GM23338 (cell line): ENCODE results near the gene CEPT1. TPM values are rescaled to one million over a fixed set of nuclear protein-coding genes. Genes with fewer than 3 reads are reported as not detected.

ENCODE experiments used
- ATAC-seq: fragments of 200-7000 bp; cut with Tn5 transposase; 3 replicates; pipeline ENCODE4 v1.9.1; 2020
- DNase-seq: peaks from one replicate; pipeline ENCODE4 v3.0.0-alpha.2; 2015; ENCODE audit warnings: low spot score
- H2AFZ ChIP-seq: fragments of 200-600 bp; sonication (generic); 2 replicates; pipeline ENCODE4 v1.8.0; 2016; ENCODE audit warnings: antibody characterized with exemption, mild to moderate bottlenecking, moderate library complexity
- H3F3A ChIP-seq: fragments of 200-600 bp; sonication (generic); replicated peaks from 2 replicates; pipeline ENCODE4 v1.8.0; 2017; ENCODE audit warnings: antibody characterized with exemption, mixed run types, low read depth
- H3K27ac ChIP-seq: fragments of 200-600 bp; sonication (generic); 2 replicates; pipeline ENCODE4 v1.6.1; 2016; ENCODE audit warnings: low read depth
- H3K27me3 ChIP-seq: fragments of 200-600 bp; sonication (generic); 2 replicates; pipeline ENCODE4 v1.8.0; 2016; ENCODE audit warnings: mild to moderate bottlenecking, mixed run types, moderate library complexity; ENCODE audit not compliant: insufficient read depth
- H3K36me3 ChIP-seq: fragments of 200-600 bp; sonication (generic); 2 replicates; pipeline ENCODE4 v1.8.0; 2016; ENCODE audit warnings: mild to moderate bottlenecking; ENCODE audit not compliant: insufficient read depth
- H3K4me1 ChIP-seq: fragments of 200-600 bp; sonication (generic); 2 replicates; pipeline ENCODE4 v1.8.0; 2016; ENCODE audit warnings: mild to moderate bottlenecking, moderate library complexity; ENCODE audit not compliant: insufficient read depth
- H3K4me2 ChIP-seq: fragments of 200-600 bp; sonication (generic); 2 replicates; pipeline ENCODE4 v1.7.1; 2017; ENCODE audit warnings: mixed run types
- H3K4me3 ChIP-seq: fragments of 200-600 bp; sonication (generic); 2 replicates; pipeline ENCODE4 v1.6.1; 2016; ENCODE audit warnings: mixed run types
- H3K79me2 ChIP-seq: fragments of 200-600 bp; sonication (generic); replicated peaks from 2 replicates; pipeline ENCODE4 v1.8.0; 2017; ENCODE audit warnings: mild to moderate bottlenecking; ENCODE audit not compliant: insufficient read depth
- H3K9me2 ChIP-seq: fragments of 200-600 bp; sonication (generic); 2 replicates; pipeline ENCODE4 v1.8.0; 2017; ENCODE audit not compliant: insufficient read depth
- H4K20me1 ChIP-seq: fragments of 200-600 bp; sonication (generic); replicated peaks from 2 replicates; pipeline ENCODE4 v1.8.0; 2017; ENCODE audit warnings: mild to moderate bottlenecking; ENCODE audit not compliant: insufficient read depth
- H3K27ac Mint-ChIP-seq: 2 replicates; pipeline ENCODE4 v1.8.0; 2020; ENCODE audit warnings: inconsistent platforms, mild to moderate bottlenecking, moderate library complexity, mixed read lengths
- H3K27me3 Mint-ChIP-seq: 3 replicates; pipeline ENCODE4 v1.8.0; 2022; ENCODE audit warnings: low read depth, mild to moderate bottlenecking, moderate library complexity, mixed read lengths, inconsistent platforms; ENCODE audit not compliant: insufficient read depth, poor library complexity
- H3K36me3 Mint-ChIP-seq: 3 replicates; pipeline ENCODE4 v1.8.0; 2021; ENCODE audit warnings: low read depth, mild to moderate bottlenecking, inconsistent platforms, moderate library complexity, mixed read lengths
- H3K4me1 Mint-ChIP-seq: 3 replicates; pipeline ENCODE4 v1.8.0; 2020; ENCODE audit warnings: mild to moderate bottlenecking, inconsistent platforms, mixed read lengths
- H3K4me3 Mint-ChIP-seq: 3 replicates; pipeline ENCODE4 v1.8.0; 2021; ENCODE audit warnings: moderate library complexity, mild to moderate bottlenecking, inconsistent platforms, mixed read lengths
- H3K9me3 Mint-ChIP-seq: 3 replicates; pipeline ENCODE4 v1.8.0; 2020; ENCODE audit warnings: moderate library complexity, mild to moderate bottlenecking, inconsistent platforms, mixed read lengths
- ETS1 ChIP-seq: IDR thresholded peaks from 2 replicates; pipeline ENCODE4 v1.6.1; 2016; ENCODE audit warnings: antibody characterized with exemption
- EZH2 ChIP-seq: fragments of 200-600 bp; sonication (generic); IDR thresholded peaks from one replicate; pipeline ENCODE4 v1.8.0; 2017; ENCODE audit warnings: antibody characterized with exemption, mild to moderate bottlenecking, low read depth; ENCODE audit not compliant: unreplicated experiment
- EZH2phosphoT487 ChIP-seq: fragments of 200-600 bp; sonication (generic); IDR thresholded peaks from one replicate; pipeline ENCODE4 v1.8.1; 2018; ENCODE audit warnings: antibody characterized with exemption; ENCODE audit not compliant: unreplicated experiment
- NANOG ChIP-seq: IDR thresholded peaks from 2 replicates; pipeline ENCODE4 v1.6.1; 2016; ENCODE audit warnings: antibody characterized with exemption, borderline replicate concordance
- STAT1 ChIP-seq: IDR thresholded peaks from one replicate; pipeline ENCODE4 v1.6.1; 2016; ENCODE audit warnings: antibody characterized with exemption; ENCODE audit not compliant: unreplicated experiment
- ZNF114 ChIP-seq: fragments of 250-450 bp; sonication (Bioruptor Pico); IDR thresholded peaks from 2 replicates; pipeline ENCODE4 v1.5.0; 2020; ENCODE audit warnings: mild to moderate bottlenecking, moderate library complexity
- polyA plus RNA-seq: library from polyadenylated mRNA; unstranded; fragments of >200 nt; fragmentation: Nextera tagmentation; extraction: Ambion mirVana; gene quantifications from 2 replicates; pipeline ENCODE4 v1.2.1, GENCODE V29; 2016
- total RNA-seq: library from RNA; depleted of rRNA; stranded (reverse); fragments of >200 nt; shearing (Covaris generic); gene quantifications from 2 replicates; pipeline ENCODE4 v1.2.3, GENCODE V29; 2014
- TF ChIP-seq, protein P1 (sequence below): IDR thresholded peaks from one replicate; pipeline ENCODE4 v1.6.1; 2018; ENCODE audit warnings: antibody characterized with exemption; ENCODE audit not compliant: unreplicated experiment
- TF ChIP-seq, protein P2 (sequence below): fragments of 250-450 bp; sonication (Bioruptor Pico); IDR thresholded peaks from 2 replicates; pipeline ENCODE4 v1.5.0; 2020; ENCODE audit warnings: mild to moderate bottlenecking, moderate library complexity

The CEPT1 gene
- total and polyA plus RNA-seq, 2 experiments from 2014 or later, result 17.3 to 39.5 TPM

DNA sequence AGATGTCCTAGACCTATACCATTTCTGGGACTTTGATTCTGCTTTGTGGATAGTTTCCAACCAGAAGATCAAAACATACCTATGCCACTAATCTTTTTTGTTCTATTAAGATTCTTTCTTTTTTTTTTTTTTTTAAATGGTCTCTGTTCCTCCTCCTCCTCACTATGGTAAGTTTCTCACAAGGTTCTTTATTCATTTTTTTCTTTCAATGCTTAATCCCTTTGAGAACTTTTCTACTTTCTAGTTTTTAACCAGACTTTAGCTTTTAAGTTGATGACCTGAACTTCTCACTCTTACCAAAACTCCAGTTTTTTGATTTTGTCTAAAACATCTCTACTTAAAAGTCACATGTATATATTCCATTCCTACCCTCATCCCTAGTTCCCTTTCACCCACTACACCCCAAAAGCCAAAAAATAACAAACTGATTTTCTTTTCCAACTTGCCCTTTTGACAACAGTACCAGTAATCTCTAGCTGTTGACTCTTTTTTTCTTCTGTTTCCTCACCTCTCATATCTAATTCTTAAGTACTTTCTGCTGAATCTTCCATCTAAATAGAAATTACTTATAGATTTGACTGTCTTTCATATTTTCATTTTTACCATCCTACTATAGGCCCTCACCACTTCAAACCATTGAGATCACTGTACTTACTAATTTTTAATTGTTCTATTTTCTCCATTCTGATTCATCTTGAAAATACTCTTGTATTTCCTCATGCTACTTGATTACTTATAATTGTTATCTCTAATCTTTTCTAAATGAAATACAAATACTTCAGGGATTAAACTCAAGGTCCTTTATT is 6.1 kb downstream of the CEPT1 start:
- Histone ChIP-seq H3K79me2 (peaks cover 82% of the 10 kb centered on the region), H3K27ac (no peak overlapping the region), H3K36me3 (peaks cover 12% of the 10 kb centered on the region; the same call in 1 of the 2 replicates), H2AFZ (no peak overlapping the region), H3K9me2 (no peaks in the 10 kb centered on the region), H3K4me2 (no peak overlapping the region), H3F3A (no peaks in the 10 kb centered on the region), H3K4me1 (peaks cover 10% of the 10 kb centered on the region), H3K4me3 (no peak overlapping the region), H4K20me1 (peaks cover 5% of the 10 kb centered on the region), H3K27me3 (no peaks in the 10 kb centered on the region)
- H3K27me3 Mint-ChIP-seq, result no peaks in the 10 kb centered on the region
- TF ChIP-seq EZH2, result no peak
- TF ChIP-seq NANOG, result no peak
- TF ChIP-seq, protein P1, sequence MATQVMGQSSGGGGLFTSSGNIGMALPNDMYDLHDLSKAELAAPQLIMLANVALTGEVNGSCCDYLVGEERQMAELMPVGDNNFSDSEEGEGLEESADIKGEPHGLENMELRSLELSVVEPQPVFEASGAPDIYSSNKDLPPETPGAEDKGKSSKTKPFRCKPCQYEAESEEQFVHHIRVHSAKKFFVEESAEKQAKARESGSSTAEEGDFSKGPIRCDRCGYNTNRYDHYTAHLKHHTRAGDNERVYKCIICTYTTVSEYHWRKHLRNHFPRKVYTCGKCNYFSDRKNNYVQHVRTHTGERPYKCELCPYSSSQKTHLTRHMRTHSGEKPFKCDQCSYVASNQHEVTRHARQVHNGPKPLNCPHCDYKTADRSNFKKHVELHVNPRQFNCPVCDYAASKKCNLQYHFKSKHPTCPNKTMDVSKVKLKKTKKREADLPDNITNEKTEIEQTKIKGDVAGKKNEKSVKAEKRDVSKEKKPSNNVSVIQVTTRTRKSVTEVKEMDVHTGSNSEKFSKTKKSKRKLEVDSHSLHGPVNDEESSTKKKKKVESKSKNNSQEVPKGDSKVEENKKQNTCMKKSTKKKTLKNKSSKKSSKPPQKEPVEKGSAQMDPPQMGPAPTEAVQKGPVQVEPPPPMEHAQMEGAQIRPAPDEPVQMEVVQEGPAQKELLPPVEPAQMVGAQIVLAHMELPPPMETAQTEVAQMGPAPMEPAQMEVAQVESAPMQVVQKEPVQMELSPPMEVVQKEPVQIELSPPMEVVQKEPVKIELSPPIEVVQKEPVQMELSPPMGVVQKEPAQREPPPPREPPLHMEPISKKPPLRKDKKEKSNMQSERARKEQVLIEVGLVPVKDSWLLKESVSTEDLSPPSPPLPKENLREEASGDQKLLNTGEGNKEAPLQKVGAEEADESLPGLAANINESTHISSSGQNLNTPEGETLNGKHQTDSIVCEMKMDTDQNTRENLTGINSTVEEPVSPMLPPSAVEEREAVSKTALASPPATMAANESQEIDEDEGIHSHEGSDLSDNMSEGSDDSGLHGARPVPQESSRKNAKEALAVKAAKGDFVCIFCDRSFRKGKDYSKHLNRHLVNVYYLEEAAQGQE, result no peak
- no peak for TF ChIP-seq ETS1
- TF ChIP-seq, protein P2, sequence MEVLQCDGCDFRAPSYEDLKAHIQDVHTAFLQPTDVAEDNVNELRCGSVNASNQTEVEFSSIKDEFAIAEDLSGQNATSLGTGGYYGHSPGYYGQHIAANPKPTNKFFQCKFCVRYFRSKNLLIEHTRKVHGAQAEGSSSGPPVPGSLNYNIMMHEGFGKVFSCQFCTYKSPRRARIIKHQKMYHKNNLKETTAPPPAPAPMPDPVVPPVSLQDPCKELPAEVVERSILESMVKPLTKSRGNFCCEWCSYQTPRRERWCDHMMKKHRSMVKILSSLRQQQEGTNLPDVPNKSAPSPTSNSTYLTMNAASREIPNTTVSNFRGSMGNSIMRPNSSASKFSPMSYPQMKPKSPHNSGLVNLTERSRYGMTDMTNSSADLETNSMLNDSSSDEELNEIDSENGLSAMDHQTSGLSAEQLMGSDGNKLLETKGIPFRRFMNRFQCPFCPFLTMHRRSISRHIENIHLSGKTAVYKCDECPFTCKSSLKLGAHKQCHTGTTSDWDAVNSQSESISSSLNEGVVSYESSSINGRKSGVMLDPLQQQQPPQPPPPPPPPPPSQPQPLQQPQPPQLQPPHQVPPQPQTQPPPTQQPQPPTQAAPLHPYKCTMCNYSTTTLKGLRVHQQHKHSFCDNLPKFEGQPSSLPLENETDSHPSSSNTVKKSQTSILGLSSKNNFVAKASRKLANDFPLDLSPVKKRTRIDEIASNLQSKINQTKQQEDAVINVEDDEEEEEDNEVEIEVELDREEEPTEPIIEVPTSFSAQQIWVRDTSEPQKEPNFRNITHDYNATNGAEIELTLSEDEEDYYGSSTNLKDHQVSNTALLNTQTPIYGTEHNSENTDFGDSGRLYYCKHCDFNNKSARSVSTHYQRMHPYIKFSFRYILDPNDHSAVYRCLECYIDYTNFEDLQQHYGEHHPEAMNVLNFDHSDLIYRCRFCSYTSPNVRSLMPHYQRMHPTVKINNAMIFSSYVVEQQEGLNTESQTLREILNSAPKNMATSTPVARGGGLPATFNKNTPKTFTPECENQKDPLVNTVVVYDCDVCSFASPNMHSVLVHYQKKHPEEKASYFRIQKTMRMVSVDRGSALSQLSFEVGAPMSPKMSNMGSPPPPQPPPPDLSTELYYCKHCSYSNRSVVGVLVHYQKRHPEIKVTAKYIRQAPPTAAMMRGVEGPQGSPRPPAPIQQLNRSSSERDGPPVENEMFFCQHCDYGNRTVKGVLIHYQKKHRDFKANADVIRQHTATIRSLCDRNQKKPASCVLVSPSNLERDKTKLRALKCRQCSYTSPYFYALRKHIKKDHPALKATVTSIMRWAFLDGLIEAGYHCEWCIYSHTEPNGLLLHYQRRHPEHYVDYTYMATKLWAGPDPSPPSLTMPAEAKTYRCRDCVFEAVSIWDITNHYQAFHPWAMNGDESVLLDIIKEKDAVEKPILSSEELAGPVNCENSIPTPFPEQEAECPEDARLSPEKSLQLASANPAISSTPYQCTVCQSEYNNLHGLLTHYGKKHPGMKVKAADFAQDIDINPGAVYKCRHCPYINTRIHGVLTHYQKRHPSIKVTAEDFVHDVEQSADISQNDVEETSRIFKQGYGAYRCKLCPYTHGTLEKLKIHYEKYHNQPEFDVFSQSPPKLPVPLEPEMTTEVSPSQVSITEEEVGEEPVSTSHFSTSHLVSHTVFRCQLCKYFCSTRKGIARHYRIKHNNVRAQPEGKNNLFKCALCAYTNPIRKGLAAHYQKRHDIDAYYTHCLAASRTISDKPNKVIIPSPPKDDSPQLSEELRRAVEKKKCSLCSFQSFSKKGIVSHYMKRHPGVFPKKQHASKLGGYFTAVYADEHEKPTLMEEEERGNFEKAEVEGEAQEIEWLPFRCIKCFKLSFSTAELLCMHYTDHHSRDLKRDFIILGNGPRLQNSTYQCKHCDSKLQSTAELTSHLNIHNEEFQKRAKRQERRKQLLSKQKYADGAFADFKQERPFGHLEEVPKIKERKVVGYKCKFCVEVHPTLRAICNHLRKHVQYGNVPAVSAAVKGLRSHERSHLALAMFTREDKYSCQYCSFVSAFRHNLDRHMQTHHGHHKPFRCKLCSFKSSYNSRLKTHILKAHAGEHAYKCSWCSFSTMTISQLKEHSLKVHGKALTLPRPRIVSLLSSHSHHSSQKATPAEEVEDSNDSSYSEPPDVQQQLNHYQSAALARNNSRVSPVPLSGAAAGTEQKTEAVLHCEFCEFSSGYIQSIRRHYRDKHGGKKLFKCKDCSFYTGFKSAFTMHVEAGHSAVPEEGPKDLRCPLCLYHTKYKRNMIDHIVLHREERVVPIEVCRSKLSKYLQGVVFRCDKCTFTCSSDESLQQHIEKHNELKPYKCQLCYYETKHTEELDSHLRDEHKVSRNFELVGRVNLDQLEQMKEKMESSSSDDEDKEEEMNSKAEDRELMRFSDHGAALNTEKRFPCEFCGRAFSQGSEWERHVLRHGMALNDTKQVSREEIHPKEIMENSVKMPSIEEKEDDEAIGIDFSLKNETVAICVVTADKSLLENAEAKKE (CRISPR knock-in tag), result no peak
- TF ChIP-seq EZH2phosphoT487, result no peak
- no peak for TF ChIP-seq STAT1
- TF ChIP-seq ZNF114 (CRISPR knock-in tag), result no peak
- H3K4me1 Mint-ChIP-seq, result peaks cover 14% of the 10 kb centered on the region
- no peak for ATAC-seq
- no peak overlapping the region for H3K27ac Mint-ChIP-seq
- H3K9me3 Mint-ChIP-seq, result no peaks in the 10 kb centered on the region
- peaks cover 23% of the 10 kb centered on the region for H3K36me3 Mint-ChIP-seq
- DNase-seq, result no peak
- H3K4me3 Mint-ChIP-seq, result no peak overlapping the region
